ENCODE results near the gene LLGL2. TPM values are rescaled to one million over a fixed set of nuclear protein-coding genes. Genes with fewer than 3 reads are reported as not detected.
A peak's percentile ranks its signal among the peaks of the same experiment; 100 is the strongest.
"Not testable (repeated sequence)": the region's sequence is repeated elsewhere in the genome, so short reads cannot be mapped to it uniquely, and the experiment has no call there.

LLGL2 gene
- polyA plus RNA-seq, 10 donors = 2.8 to 5.3 (median 4.6) TPM

- DNase-seq = no peak
Observed at GRCh38 chr17:75506134-75506533, 19.4 kb upstream of the LLGL2 start.

- DNase-seq = no peak
Observed at GRCh38 chr17:75506888-75507287, 18.6 kb upstream of the LLGL2 start.

- DNase-seq = no peak
Observed at GRCh38 chr17:75507733-75508719, 17.5 kb upstream of the LLGL2 start.

GRCh38 chr17:75508931-75509361, 16.6 kb upstream of the LLGL2 start:
- no peak for DNase-seq

- no peak for DNase-seq
Observed at GRCh38 chr17:75509528-75510258, 15.8 kb upstream of the LLGL2 start.

- DNase-seq = no peak
Observed at GRCh38 chr17:75511270-75511609, 14.3 kb upstream of the LLGL2 start.

- no peak for DNase-seq
Observed at GRCh38 chr17:75511610-75512575, 13.6 kb upstream of the LLGL2 start.

GRCh38 chr17:75512926-75513640, 12.4 kb upstream of the LLGL2 start:
- no peak for DNase-seq

GRCh38 chr17:75513641-75514000, 11.9 kb upstream of the LLGL2 start:
- DNase-seq = no peak

GRCh38 chr17:75514299-75514918, 11.1 kb upstream of the LLGL2 start:
- DNase-seq = no peak

- DNase-seq = peak in 2 of 3 donors; percentile 27 to 63
Observed at GRCh38 chr17:75514919-75515495, 10.5 kb upstream of the LLGL2 start.

GRCh38 chr17:75515496-75516254, 9.8 kb upstream of the LLGL2 start, which contains the start of gene CASKIN2:
Gene CASKIN2, minus strand, starts transcription at chr17:75515537. Its CDS starts 1,733 bp downstream, at chr17:75513804.
- peak; percentile 92 to 97 (median 95) for DNase-seq

- DNase-seq = peak; percentile 89 to 98 (median 93)
Observed at GRCh38 chr17:75516255-75516618, 9.3 kb upstream of the LLGL2 start, which contains the start of gene TSEN54. Gene TSEN54, plus strand, starts transcription at chr17:75516528. Its CDS starts 33 bp downstream, at chr17:75516561.

GRCh38 chr17:75516619-75517296, 8.7 kb upstream of the LLGL2 start:
- peak in 2 of 3 donors; percentile 35 to 67 for DNase-seq

GRCh38 chr17:75517297-75517865, 8.1 kb upstream of the LLGL2 start:
- peak in 1 of 3 donors; percentile 32 for DNase-seq

- DNase-seq = no peak
Observed at GRCh38 chr17:75518201-75518600, 7.3 kb upstream of the LLGL2 start.

GRCh38 chr17:75518983-75519537, 6.4 kb upstream of the LLGL2 start:
- DNase-seq = no peak

GRCh38 chr17:75520413-75520812, 5.1 kb upstream of the LLGL2 start:
- not testable (repeated sequence) for DNase-seq

Measured in muscle of back (tissue), 11 donors.